GM18873 (cell line): ENCODE data around the gene CNFN.

Source experiments
- ATAC-seq: cut with Tn5 transposase; IDR thresholded peaks from one replicate; pipeline ENCODE4 v1.9.1; 2021; ENCODE audit warnings: mild to moderate bottlenecking, moderate library complexity, moderate number of reproducible peaks; ENCODE audit not compliant: unreplicated experiment, low FRiP score

The CNFN gene

GRCh38 chr19:42410371-42410770, 20.3 kb upstream of the CNFN start:
- ATAC-seq: no peak

GRCh38 chr19:42409477-42409876, 19.4 kb upstream of the CNFN start:
- no peak for ATAC-seq

- no peak for ATAC-seq
These were observed 17.7 kb upstream of the CNFN start for GRCh38 chr19:42407816-42408175.

GRCh38 chr19:42407085-42407815, 17.2 kb upstream of the CNFN start:
- ATAC-seq: no peak

GRCh38 chr19:42406111-42406510, 16.0 kb upstream of the CNFN start:
- ATAC-seq: no peak

- ATAC-seq: no peak
These were observed 13.5 kb upstream of the CNFN start for GRCh38 chr19:42403586-42403985.

GRCh38 chr19:42402376-42403116, 12.4 kb upstream of the CNFN start:
- ATAC-seq: no peak

- ATAC-seq: no peak
These were observed 11.5 kb upstream of the CNFN start for GRCh38 chr19:42401365-42402303.

- ATAC-seq: no peak
These were observed 10.3 kb upstream of the CNFN start for GRCh38 chr19:42400404-42400803.

- ATAC-seq: no peak
These were observed 7.4 kb upstream of the CNFN start for GRCh38 chr19:42397263-42398166.

- peak; percentile 88 for ATAC-seq
These were observed 6.5 kb upstream of the CNFN start for GRCh38 chr19:42396381-42397262.

GRCh38 chr19:42394751-42395150, 4.7 kb upstream of the CNFN start:
- ATAC-seq: no peak

GRCh38 chr19:42392165-42392564, 2.1 kb upstream of the CNFN start:
- no peak for ATAC-seq

GRCh38 chr19:42388851-42389489, 1.1 kb downstream of the CNFN start:
- ATAC-seq: no peak

GRCh38 chr19:42386974-42387707, 3.0 kb downstream of the CNFN start:
- ATAC-seq: no peak

- ATAC-seq: no peak
These were observed 9.9 kb downstream of the CNFN start for GRCh38 chr19:42380155-42380554.

GRCh38 chr19:42378225-42379215, 11.6 kb downstream of the CNFN start:
- ATAC-seq: no peak
